HepG2 (cell line): Measurements from ENCODE around the gene ADORA2B. TPM values are rescaled to one million over a fixed set of nuclear protein-coding genes. Genes with fewer than 3 reads are reported as not detected.

Experiments used
- CHCHD3 ChIP-seq: sonication (generic); formaldehyde crosslinking; IDR thresholded peaks from 2 replicates; pipeline ENCODE4 v1.8.0; 2022; ENCODE audit warnings: mild to moderate bottlenecking, missing genetic modification reagents, moderate library complexity
- FOXJ3 ChIP-seq: sonication (generic); formaldehyde crosslinking; IDR thresholded peaks from 2 replicates; pipeline ENCODE4 v1.4.0; 2020; ENCODE audit warnings: missing genetic modification reagents, mild to moderate bottlenecking, borderline replicate concordance
- GFI1 ChIP-seq: sonication (generic); formaldehyde crosslinking; IDR thresholded peaks from 2 replicates; pipeline ENCODE4 v1.5.0; 2020; ENCODE audit warnings: missing genetic modification reagents, mild to moderate bottlenecking, borderline replicate concordance
- HDAC2 ChIP-seq: sonication (generic); formaldehyde crosslinking; IDR thresholded peaks from 2 replicates; pipeline ENCODE4 v1.4.0; 2020; ENCODE audit warnings: missing genetic modification reagents
- IRF2 ChIP-seq: IDR thresholded peaks from 2 replicates; pipeline ENCODE4 v1.6.1; 2018; ENCODE audit warnings: missing genetic modification reagents, missing compliant biosample characterization
- KAT8 ChIP-seq: IDR thresholded peaks from 2 replicates; pipeline ENCODE4 v1.6.1; 2016; ENCODE audit warnings: missing genetic modification reagents, missing compliant biosample characterization
- MXD4 ChIP-seq: IDR thresholded peaks from 2 replicates; pipeline ENCODE4 v1.6.1; 2016; ENCODE audit warnings: mild to moderate bottlenecking, missing biosample characterization, missing genetic modification reagents
- MYC ChIP-seq: sonication (generic); formaldehyde crosslinking; IDR thresholded peaks from 2 replicates; pipeline ENCODE4 v1.9.0; 2021; ENCODE audit warnings: missing genetic modification reagents, borderline replicate concordance
- PBX3 ChIP-seq: sonication (generic); formaldehyde crosslinking; IDR thresholded peaks from 2 replicates; pipeline ENCODE4 v1.8.1; 2023; ENCODE audit warnings: missing genetic modification reagents, inconsistent platforms, borderline replicate concordance
- PHF20 ChIP-seq: sonication (generic); formaldehyde crosslinking; IDR thresholded peaks from 2 replicates; pipeline ENCODE4 v1.5.0; 2020; ENCODE audit warnings: mild to moderate bottlenecking, missing genetic modification reagents
- POLR2AphosphoS2 ChIP-seq: IDR thresholded peaks from 2 replicates; pipeline ENCODE4 v1.6.1; 2011; ENCODE audit warnings: low read depth, low read length, improper control_type of control experiment
- RELA ChIP-seq: sonication (generic); formaldehyde crosslinking; IDR thresholded peaks from 2 replicates; pipeline ENCODE4 v1.4.0; 2020; ENCODE audit warnings: missing genetic modification reagents
- RXRB ChIP-seq: IDR thresholded peaks from 2 replicates; pipeline ENCODE4 v1.6.1; 2016; ENCODE audit warnings: borderline replicate concordance, missing genetic modification reagents, missing compliant biosample characterization
- SALL1 ChIP-seq: sonication (generic); formaldehyde crosslinking; IDR thresholded peaks from 2 replicates; pipeline ENCODE4 v1.8.0; 2022; ENCODE audit warnings: mild to moderate bottlenecking, missing genetic modification reagents
- SIN3B ChIP-seq: fragments of 150-350 bp; IDR thresholded peaks from 2 replicates; pipeline ENCODE4 v1.6.1; 2014; ENCODE audit warnings: low read length
- SMARCC2 ChIP-seq: fragments of 450-650 bp; IDR thresholded peaks from 2 replicates; pipeline ENCODE4 v1.6.1; 2017; ENCODE audit warnings: antibody characterized with exemption, mild to moderate bottlenecking
- SP1 ChIP-seq, 2 experiments: fragments of 450-650 bp in 1 of 2; sonication (generic) in 1 of 2; formaldehyde crosslinking in 1 of 2; IDR thresholded peaks; 2 replicates each; pipeline versions ENCODE4 v1.4.0 to v1.6.1; 2016 to 2020; ENCODE audit warnings: missing genetic modification reagents in 1 of 2
- SP2 ChIP-seq: sonication (generic); formaldehyde crosslinking; IDR thresholded peaks from 2 replicates; pipeline ENCODE4 v1.5.1; 2020; ENCODE audit warnings: mild to moderate bottlenecking, missing genetic modification reagents
- TBX2 ChIP-seq: sonication (generic); formaldehyde crosslinking; IDR thresholded peaks from 2 replicates; pipeline ENCODE4 v1.5.0; 2020; ENCODE audit warnings: missing genetic modification reagents, mild to moderate bottlenecking, borderline replicate concordance
- ZFP36L2 ChIP-seq: sonication (generic); formaldehyde crosslinking; IDR thresholded peaks from 2 replicates; pipeline ENCODE4 v1.4.0; 2020; ENCODE audit warnings: missing genetic modification reagents
- ZHX2 ChIP-seq, 2 experiments: sonication (generic) in 1 of 2; formaldehyde crosslinking in 1 of 2; IDR thresholded peaks; 2 replicates each; pipeline versions ENCODE4 v1.6.1 to v1.9.0; 2014 to 2022; ENCODE audit warnings: antibody characterized with exemption in 1 of 2, borderline replicate concordance in 1 of 2, inconsistent platforms in 1 of 2, low read depth in 1 of 2, missing genetic modification reagents in 1 of 2
- ZNF704 ChIP-seq: sonication (generic); formaldehyde crosslinking; IDR thresholded peaks from 2 replicates; pipeline ENCODE4 v1.8.1; 2023; ENCODE audit warnings: mild to moderate bottlenecking, inconsistent platforms, moderate library complexity, missing genetic modification reagents, borderline replicate concordance
- polyA plus RNA-seq, 8 experiments: library from polyadenylated mRNA; depleted of rRNA in 3 of 8; stranded (reverse) in 7 of 8; unstranded in 1 of 8; fragments of >200 nt; fragmentation: Illumina TruSeq in 4 of 8; extraction: Trizol in 4 of 8; gene quantifications; 2 replicates each; pipeline versions ENCODE4 v1.2.1 to v1.2.3, GENCODE V29; 2011 to 2016; ENCODE audit warnings: low read depth in 4 of 8, missing spikeins in 1 of 8, mixed read lengths in 1 of 8; ENCODE audit not compliant: insufficient read depth in 1 of 8
- total RNA-seq, 5 experiments: library from RNA; depleted of rRNA; stranded (reverse); fragments of >200 nt; fragmentation: Illumina TruSeq; extraction: Trizol; gene quantifications; 2 replicates each; pipeline ENCODE4 v1.2.3, GENCODE V29; 2016; ENCODE audit warnings: low read depth in 1 of 5

Gene ADORA2B
- total and polyA plus RNA-seq, 2 of the 13 experiments (the other 11 are each of a cell fraction or from before 2014, with no cell fraction given): 10.4 to 20.0 TPM

GRCh38 chr17:15966183-15966878 lies 21.4 kb downstream of the ADORA2B start (continued):
- TF ChIP-seq ZHX2 (IDR thresholded peaks at IDR 0.05; ENCODE audit: low read depth) (no peak), ZHX2 (CRISPR knock-in tag; IDR thresholded peaks at IDR 0.05; ENCODE audit: borderline replicate concordance) (no peak), SMARCC2 (no peak), FOXJ3 (0 out of 2 replicates have a peak, but pooled peaks have one; percentile 70), MXD4 (0 out of 2 replicates have a peak, but pooled peaks have one; percentile 35), SP2 (peak; percentile 80), PBX3 (CRISPR knock-in tag) (no peak), HDAC2 (CRISPR knock-in tag) (peak; percentile 15; the same call in 1 of the 2 replicates), GFI1 (CRISPR knock-in tag) (peak; percentile 62; the same call in 1 of the 2 replicates), MYC (CRISPR knock-in tag) (0 out of 2 replicates have a peak, but pooled peaks have one; percentile 24), SP1 (IDR thresholded peaks at IDR 0.05) (no peak), SP1 (CRISPR knock-in tag; IDR thresholded peaks at IDR 0.05) (no peak), CHCHD3 (CRISPR knock-in tag) (no peak), RXRB (CRISPR knock-in tag) (peak; percentile 51; the same call in 1 of the 2 replicates), PHF20 (CRISPR knock-in tag) (0 out of 2 replicates have a peak, but pooled peaks have one; percentile 36), KAT8 (CRISPR knock-in tag) (peak; percentile 22; the same call in 1 of the 2 replicates), POLR2AphosphoS2 (no peak), ZFP36L2 (no peak), IRF2 (CRISPR knock-in tag) (0 out of 2 replicates have a peak, but pooled peaks have one; percentile 29), SALL1 (peak; percentile 62), SIN3B (no peak), TBX2 (CRISPR knock-in tag) (peak; percentile 43), ZNF704 (CRISPR knock-in tag) (no peak), RELA (CRISPR knock-in tag) (no peak)
